K562 (cell line): ENCODE data around the gene SLC6A9. TPM values are rescaled to one million over a fixed set of nuclear protein-coding genes. Genes with fewer than 3 reads are reported as not detected.
A peak's percentile ranks its signal among the peaks of the same experiment; 100 is the strongest.

ENCODE experiments used
- ATAC-seq: fragments of 200-7000 bp; cut with Tn5 transposase; 3 replicates; pipeline ENCODE4 v1.9.1; 2020; ENCODE audit warnings: moderate library complexity
- BruUV-seq: library from RNA; stranded (reverse); fragments of 400-500 nt; replicated peaks from 2 replicates; lab custom pipeline; 2021; lab: Mats Ljungman, UMichigan
- CTCF ChIA-PET: fragments of 300-600 bp; formaldehyde crosslinking; extraction: SDS; loops from one replicate; lab custom pipeline; 2021; ENCODE audit warnings: low intra/inter-chr PET ratio; lab: Yijun Ruan, JAX
- POLR2A ChIA-PET: fragments of 300-600, 350-650 bp; sonication (Branson Sonifier 250); formaldehyde crosslinking; extraction: SDS; loops from one replicate; lab custom pipeline; 2021; ENCODE audit warnings: antibody characterized with exemption, inconsistent platforms; lab: Yijun Ruan, JAX
- DNase-seq, 4 experiments: peaks; one replicate each; pipeline versions ENCODE4 v3.0.0 to v3.0.0-alpha.2; 2011 to 2018; ENCODE audit warnings: low spot score in 3 of 4, mixed read lengths in 3 of 4; ENCODE audit errors: extremely low read depth in 1 of 4
- FAIRE-seq: peaks from 2 replicates; lab custom pipeline; 2011; peaks lifted over from hg19 to GRCh38; lab: Jason Lieb, UNC
- H2AFZ ChIP-seq: 2 replicates; pipeline ENCODE4 v1.6.0; 2011; ENCODE audit warnings: low read depth, low read length, control low read depth, inconsistent platforms
- H3K27ac ChIP-seq: fragments of 200-600 bp; 3 replicates; pipeline ENCODE4 v1.8.0; 2011; ENCODE audit warnings: low read depth, mild to moderate bottlenecking, control low read depth, inconsistent platforms, low read length, moderate library complexity, mixed read lengths; ENCODE audit errors: extremely low read depth
- H3K27me3 ChIP-seq, 2 experiments: fragments of 300-600 bp in 1 of 2; 2 replicates in 1 of 2; 3 replicates in 1 of 2; pipeline versions ENCODE4 v1.6.0 to v1.8.0; 2011; ENCODE audit warnings: inconsistent platforms in 2 of 2, low read length in 2 of 2, mild to moderate bottlenecking in 1 of 2, mixed read lengths in 1 of 2, moderate library complexity in 1 of 2; ENCODE audit not compliant: control insufficient read depth in 2 of 2, insufficient read depth in 2 of 2
- H3K36me3 ChIP-seq: fragments of 300-600 bp; 3 replicates; pipeline ENCODE4 v1.8.0; 2011; ENCODE audit warnings: mild to moderate bottlenecking, low read length, inconsistent platforms; ENCODE audit not compliant: control insufficient read depth, insufficient read depth
- H3K4me1 ChIP-seq, 2 experiments: fragments of 200-600 bp in 1 of 2; replicated peaks in 1 of 2; 2 replicates in 1 of 2; 3 replicates in 1 of 2; pipeline versions ENCODE4 v1.5.1 to v1.8.0; 2011; ENCODE audit warnings: inconsistent platforms in 2 of 2, low read length in 2 of 2, mild to moderate bottlenecking in 1 of 2, mixed read lengths in 1 of 2, moderate library complexity in 1 of 2; ENCODE audit not compliant: control insufficient read depth in 2 of 2, insufficient read depth in 2 of 2
- H3K4me2 ChIP-seq: 2 replicates; pipeline ENCODE4 v1.6.1; 2011; ENCODE audit warnings: low read length, control low read depth, inconsistent platforms, mixed read lengths; ENCODE audit not compliant: insufficient read depth
- H3K4me3 ChIP-seq: fragments of 200-600 bp; sonication (generic), shearing (Covaris generic); 2 replicates; pipeline ENCODE4 v1.5.1; 2016; ENCODE audit warnings: control low read depth, inconsistent platforms
- H3K79me2 ChIP-seq: fragments of 200-600 bp; 3 replicates; pipeline ENCODE4 v1.8.0; 2011; ENCODE audit warnings: low read length, inconsistent platforms; ENCODE audit not compliant: control insufficient read depth, insufficient read depth
- H3K9ac ChIP-seq, 2 experiments: 2 replicates each; pipeline versions ENCODE4 v1.6.0 to v1.6.1; 2011; ENCODE audit warnings: low read depth in 2 of 2, low read length in 2 of 2, control low read depth in 1 of 2, inconsistent platforms in 1 of 2, mild to moderate bottlenecking in 1 of 2, mixed read lengths in 1 of 2; ENCODE audit not compliant: insufficient read depth in 1 of 2
- H3K9me1 ChIP-seq: one replicate; pipeline ENCODE4 v1.6.0; 2011; ENCODE audit warnings: inconsistent platforms, mild to moderate bottlenecking, low read length, moderate library complexity; ENCODE audit not compliant: control insufficient read depth, insufficient read depth
- H3K9me3 ChIP-seq: replicated peaks from 2 replicates; pipeline ENCODE4 v1.5.1; 2011; ENCODE audit warnings: low read depth, low read length, inconsistent platforms; ENCODE audit not compliant: control insufficient read depth, insufficient read depth
- H4K20me1 ChIP-seq: replicated peaks from 2 replicates; pipeline ENCODE4 v1.6.1; 2011; ENCODE audit warnings: low read length, inconsistent platforms, mixed read lengths; ENCODE audit not compliant: control insufficient read depth, insufficient read depth
- ARID1B ChIP-seq: fragments of 450-650 bp; IDR thresholded peaks from 2 replicates; pipeline ENCODE4 v1.6.1; 2016; ENCODE audit warnings: antibody characterized with exemption, mild to moderate bottlenecking, inconsistent platforms
- CBFA2T2 ChIP-seq: fragments of 450-650 bp; conservative IDR thresholded peaks from 2 replicates; pipeline ENCODE4 v1.6.1; 2017; ENCODE audit warnings: mild to moderate bottlenecking
- CBFA2T3 ChIP-seq: fragments of 450-650 bp; IDR thresholded peaks from 2 replicates; pipeline ENCODE4 v1.6.1; 2017
- CCNT2 ChIP-seq: IDR thresholded peaks from 2 replicates; pipeline ENCODE4 v1.6.1; 2011; ENCODE audit warnings: borderline replicate concordance, low read depth, mild to moderate bottlenecking, moderate library complexity, mixed read lengths, low read length; ENCODE audit not compliant: insufficient read length; ENCODE audit errors: extremely low read depth
- CXXC5 ChIP-seq: fragments of 250-450 bp; sonication (Bioruptor Pico); IDR thresholded peaks from 2 replicates; pipeline ENCODE4 v1.8.0; 2022; ENCODE audit warnings: inconsistent platforms, mild to moderate bottlenecking, moderate library complexity
- DPF2 ChIP-seq: fragments of 450-650 bp; IDR thresholded peaks from 2 replicates; pipeline ENCODE4 v1.6.1; 2016
- ESRRA ChIP-seq: fragments of 450-650 bp; IDR thresholded peaks from 2 replicates; pipeline ENCODE4 v1.6.1; 2014; ENCODE audit warnings: low read depth, mild to moderate bottlenecking, moderate library complexity, borderline replicate concordance
- HMG20B ChIP-seq: fragments of 250-450 bp; sonication (Bioruptor Pico); IDR thresholded peaks from 2 replicates; pipeline ENCODE4 v1.5.0; 2021; ENCODE audit warnings: mild to moderate bottlenecking
- MECOM ChIP-seq: fragments of 250-450 bp; sonication (Bioruptor Pico); IDR thresholded peaks from 2 replicates; pipeline ENCODE4 v1.8.0; 2022; ENCODE audit warnings: inconsistent platforms
- NR1H2 ChIP-seq: sonication (generic); formaldehyde crosslinking; IDR thresholded peaks from 2 replicates; pipeline ENCODE4 v1.4.0; 2020; ENCODE audit warnings: mild to moderate bottlenecking, missing genetic modification reagents
- NR4A1 ChIP-seq, 2 experiments: fragments of 250-450 bp in 1 of 2; fragments of 450-650 bp in 1 of 2; sonication (Bioruptor Pico) in 1 of 2; IDR thresholded peaks; 2 replicates each; pipeline versions ENCODE4 v1.4.0 to v1.6.1; 2016 to 2020; ENCODE audit warnings: mild to moderate bottlenecking in 2 of 2, missing compliant biosample characterization in 1 of 2, missing genetic modification characterization in 1 of 2, moderate library complexity in 1 of 2
- OTX1 ChIP-seq: fragments of 450-650 bp; formaldehyde crosslinking; IDR thresholded peaks from 2 replicates; pipeline ENCODE4 v1.4.0; 2022; ENCODE audit warnings: mild to moderate bottlenecking
- POLR2G ChIP-seq: fragments of 200-400 bp; formaldehyde crosslinking; IDR thresholded peaks from 2 replicates; pipeline ENCODE4 v1.6.1; 2017; ENCODE audit warnings: low read depth, mild to moderate bottlenecking, antibody characterized with exemption, low read length, moderate library complexity
- RBM15 ChIP-seq: fragments of 200-400 bp; formaldehyde crosslinking; IDR thresholded peaks from 2 replicates; pipeline ENCODE4 v1.6.1; 2018; ENCODE audit warnings: mild to moderate bottlenecking, low read length, moderate library complexity; ENCODE audit not compliant: insufficient read depth
- RNF2 ChIP-seq: sonication (generic); IDR thresholded peaks from 2 replicates; pipeline ENCODE4 v1.6.1; 2016
- TAF9B ChIP-seq: fragments of 450-650 bp; IDR thresholded peaks from 2 replicates; pipeline ENCODE4 v1.6.1; 2018; ENCODE audit warnings: mild to moderate bottlenecking; ENCODE audit not compliant: partially characterized antibody
- TAL1 ChIP-seq: fragments of 450-650 bp; IDR thresholded peaks from 2 replicates; pipeline ENCODE4 v1.6.1; 2016; ENCODE audit warnings: mild to moderate bottlenecking
- TEAD4 ChIP-seq, 2 experiments: sonication (generic) in 1 of 2; formaldehyde crosslinking in 1 of 2; IDR thresholded peaks; 2 replicates each; pipeline versions ENCODE4 v1.6.1 to v1.8.0; 2012 to 2022; ENCODE audit warnings: borderline replicate concordance in 1 of 2, inconsistent platforms in 1 of 2, low read length in 1 of 2, mild to moderate bottlenecking in 1 of 2, missing genetic modification reagents in 1 of 2
- THAP12 ChIP-seq: fragments of 250-450 bp; sonication (Bioruptor Pico); IDR thresholded peaks from 2 replicates; pipeline ENCODE4 v1.9.0; 2021; ENCODE audit warnings: mild to moderate bottlenecking, inconsistent platforms
- ZC3H11A ChIP-seq: IDR thresholded peaks from 2 replicates; pipeline ENCODE4 v1.6.1; 2012; ENCODE audit warnings: low read depth, low read length, improper control_type of control experiment
- ZFPM2 ChIP-seq: fragments of 250-450 bp; sonication (Bioruptor Pico); IDR thresholded peaks from 2 replicates; pipeline ENCODE4 v1.5.1; 2022; ENCODE audit warnings: mild to moderate bottlenecking
- ZNF3 ChIP-seq: fragments of 250-450 bp; sonication (Bioruptor Pico); IDR thresholded peaks from 2 replicates; pipeline ENCODE4 v1.5.0; 2021; ENCODE audit warnings: mild to moderate bottlenecking, moderate library complexity
- WGBS: fragments of 100-300 bp; shearing (Covaris generic); methylation state at CpG from one replicate; pipeline ENCODE4 v1.1.6; 2016; ENCODE audit warnings: low coverage, mixed read lengths; ENCODE audit not compliant: insufficient coverage; ENCODE audit errors: missing lambda C conversion rate; 5-methylcytosine and 5-hydroxymethylcytosine counted together
- in situ Hi-C: fragments of 300-500 bp; cut with MboI; formaldehyde crosslinking; loops from 4 replicates; pipeline ENCODE4 v1.15.0; 2018; ENCODE audit warnings: inconsistent platforms, mixed read lengths
- intact Hi-C: fragments of 100-400 bp; cut with micrococcal nuclease; formaldehyde crosslinking; loops from 2 replicates; pipeline ENCODE4 v1.14.2; 2022
- polyA plus RNA-seq, 8 experiments: library from polyadenylated mRNA; depleted of rRNA in 4 of 8; stranded (reverse) in 5 of 8; unstranded in 3 of 8; fragments of >200 nt; fragmentation: Nextera tagmentation in 2 of 8; fragmentation: Illumina TruSeq in 1 of 8; extraction: Ambion mirVana in 2 of 8; extraction: Trizol in 1 of 8; gene quantifications; 2 replicates each; pipeline versions ENCODE4 v1.2.1 to v1.2.3, GENCODE V29; 2011 to 2014; ENCODE audit warnings: inconsistent platforms in 1 of 8, missing spikeins in 1 of 8
- total RNA-seq, 7 experiments: library from RNA; depleted of rRNA in 6 of 7; stranded (reverse); fragments of >200 nt in 6 of 7; fragmentation: Illumina TruSeq in 2 of 7; extraction: Trizol in 2 of 7; gene quantifications; 2 replicates each; pipeline versions ENCODE4 v1.2.1 to v1.2.3, GENCODE V29; 2011 to 2021; ENCODE audit warnings: low replicate concordance in 1 of 7

Gene SLC6A9
- total and polyA plus RNA-seq, 9 of the 15 experiments (the other 6 are each of a cell fraction or from before 2014, with no cell fraction given), result 0.17 to 18.7 (median 2.9) TPM

GRCh38 chr1:44014365-44015104 is 16.7 kb downstream of the SLC6A9 start:
- Histone ChIP-seq H3K36me3 (no peaks in the 10 kb centered on the region), H4K20me1 (no peaks in the 10 kb centered on the region; the same call in 1 of the 2 replicates), H3K27ac (no peak overlapping the region), H2AFZ (no peak overlapping the region), H3K9me1 (no peaks in the 10 kb centered on the region), H3K9ac (peak overlapping the region in 1 of 2 experiments; percentile 84; a peak in 2 of 4 replicates), H3K79me2 (no peaks in the 10 kb centered on the region), H3K4me2 (0 out of 2 replicates have a peak overlapping the region, but pooled peaks have one; percentile 5), H3K27me3 (no peaks in the 10 kb centered on the region), H3K4me1 (peaks cover 6 to 49% of the 10 kb centered on the region in 2 experiments; a peak in 4 of 5 replicates), H3K4me3 (no peak overlapping the region), H3K9me3 (no peaks in the 10 kb centered on the region)
- CTCF ChIA-PET, result interaction anchor here (1.1 kb wide), 1 partner anchor 22 kb away, joined by 3 read pairs; no protein-coding TSS in a partner anchor
- intact Hi-C loops, result no loop called here
- TF ChIP-seq ZC3H11A (no peak), ESRRA (no peak), CCNT2 (peak; percentile 45), DPF2 (peak; percentile 25; the same call in 1 of the 2 replicates), CBFA2T2 (peak; percentile 47), THAP12 (no peak), CBFA2T3 (peak; percentile 67), POLR2G (no peak), CXXC5 (CRISPR knock-in tag) (peak; percentile 48), MECOM (CRISPR knock-in tag) (0 out of 2 replicates have a peak, but pooled peaks have one; percentile 57), TAL1 (peak; percentile 59; the same call in 1 of the 2 replicates), RNF2 (no peak), NR1H2 (CRISPR knock-in tag) (no peak), ARID1B (peak; percentile 61), TEAD4 (IDR thresholded peaks at IDR 0.05; ENCODE audit: low read length) (peak; percentile 57), TEAD4 (CRISPR knock-in tag; IDR thresholded peaks at IDR 0.05; ENCODE audit: borderline replicate concordance) (no peak), ZFPM2 (CRISPR knock-in tag) (no peak), OTX1 (CRISPR knock-in tag) (no peak), HMG20B (CRISPR knock-in tag) (no peak), RBM15 (no peak), ZNF3 (no peak), TAF9B (no peak), NR4A1 (CRISPR knock-in tag; IDR thresholded peaks at IDR 0.05) (no peak), NR4A1 (tag; IDR thresholded peaks at IDR 0.05) (no peak)
- BruUV-seq, result no TSS peak
- peak; percentile 58 for FAIRE-seq
- POLR2A ChIA-PET, result interaction anchor here (0.7 to 3.9 kb wide), 8 partner anchors 9 to 34 kb away, joined by 4 to 29 read pairs (median 6); partner anchors contain the start of gene SLC6A9
- in situ Hi-C loops, result no loop called here
- DNase-seq, result no peak
- 17% methylated on average over 8 of the region's 8 CpGs for WGBS
- peak; percentile 25 for ATAC-seq
